ENCODE measurements around the gene CTU2.

Gene CTU2

GRCh38 chr16:88730632-88731607, 24.6 kb downstream of the CTU2 start:
- DNase-seq (ENCODE audit: low spot score), result no peak

- DNase-seq (ENCODE audit: low spot score), result peak; percentile 71
Measured at GRCh38 chr16:88731699-88732098, 25.4 kb downstream of the CTU2 start.

- DNase-seq (ENCODE audit: low spot score), result no peak
Measured at GRCh38 chr16:88732172-88732960, 26.1 kb downstream of the CTU2 start.

GRCh38 chr16:88732961-88733294, 26.6 kb downstream of the CTU2 start:
- DNase-seq (ENCODE audit: low spot score), result no peak

GRCh38 chr16:88733630-88734360, 27.5 kb downstream of the CTU2 start:
- no peak for DNase-seq (ENCODE audit: low spot score)

GRCh38 chr16:88734361-88734728, 28.0 kb downstream of the CTU2 start:
- no peak for DNase-seq (ENCODE audit: low spot score)

GRCh38 chr16:88735121-88735520, 28.8 kb downstream of the CTU2 start:
- DNase-seq (ENCODE audit: low spot score), result no peak

- no peak for DNase-seq (ENCODE audit: low spot score)
Measured at GRCh38 chr16:88735616-88736015, 29.3 kb downstream of the CTU2 start.

GRCh38 chr16:88736088-88736487, 29.8 kb downstream of the CTU2 start:
- DNase-seq (ENCODE audit: low spot score), result no peak

GRCh38 chr16:88736496-88736895, 30.2 kb downstream of the CTU2 start:
- DNase-seq (ENCODE audit: low spot score), result no peak

GRCh38 chr16:88737298-88738150, 31.2 kb downstream of the CTU2 start:
- peak; percentile 90 for DNase-seq (ENCODE audit: low spot score)

- no peak for DNase-seq (ENCODE audit: low spot score)
Measured at GRCh38 chr16:88738151-88739084, 32.1 kb downstream of the CTU2 start.

GRCh38 chr16:88739139-88739976, 33.1 kb downstream of the CTU2 start:
- DNase-seq (ENCODE audit: low spot score), result no peak

- DNase-seq (ENCODE audit: low spot score), result no peak
Measured at GRCh38 chr16:88739977-88740726, 33.8 kb downstream of the CTU2 start.

GRCh38 chr16:88740727-88741055, 34.4 kb downstream of the CTU2 start:
- no peak for DNase-seq (ENCODE audit: low spot score)

- DNase-seq (ENCODE audit: low spot score), result no peak
Measured at GRCh38 chr16:88741368-88741767, 35.1 kb downstream of the CTU2 start.

- DNase-seq (ENCODE audit: low spot score), result no peak
Measured at GRCh38 chr16:88742896-88743605, 36.7 kb downstream of the CTU2 start.
